ENCODE data around the gene DNAJC15. TPM values are rescaled to one million over a fixed set of nuclear protein-coding genes. Genes with fewer than 3 reads are reported as not detected.

DNAJC15 gene
- total RNA-seq, 4 donors from 2014 or later, result 5.5 to 12.1 (median 10.9) TPM

- TF ChIP-seq CTCF (IDR thresholded peaks at IDR 0.05), result no peak
- ATAC-seq (ENCODE audit: low FRiP score), result no peak
Observed at GRCh38 chr13:43140985-43141384, 117.6 kb downstream of the DNAJC15 start.

GRCh38 chr13:43141685-43142084, 118.3 kb downstream of the DNAJC15 start:
- DNase-seq (ENCODE audit: low spot score), result no peak
- TF ChIP-seq CTCF (IDR thresholded peaks at IDR 0.05), result no peak
- ATAC-seq (ENCODE audit: low FRiP score), result no peak

More at GRCh38 chr13:43140985-43141384, 117.6 kb downstream of the DNAJC15 start:
- no peak for DNase-seq (ENCODE audit: low spot score)

- DNase-seq (ENCODE audit: low spot score) (no peak), ATAC-seq (ENCODE audit: low FRiP score) (no peak)
- no peak for TF ChIP-seq CTCF (IDR thresholded peaks at IDR 0.05)
Observed at GRCh38 chr13:43143591-43143990, 120.2 kb downstream of the DNAJC15 start.

GRCh38 chr13:43145534-43146196, 122.3 kb downstream of the DNAJC15 start:
- DNase-seq (ENCODE audit: low spot score) (no peak), ATAC-seq (ENCODE audit: low FRiP score) (no peak)
- no peak for TF ChIP-seq CTCF (IDR thresholded peaks at IDR 0.05)

- no peak for TF ChIP-seq CTCF (IDR thresholded peaks at IDR 0.05)
- DNase-seq (ENCODE audit: low spot score) (no peak), ATAC-seq (ENCODE audit: low FRiP score) (no peak)
Observed at GRCh38 chr13:43146400-43146799, 123.0 kb downstream of the DNAJC15 start.

- ATAC-seq (ENCODE audit: low FRiP score), result no peak
- no peak for DNase-seq (ENCODE audit: low spot score)
- TF ChIP-seq CTCF (IDR thresholded peaks at IDR 0.05), result no peak
Observed at GRCh38 chr13:43150369-43151207, 127.2 kb downstream of the DNAJC15 start.
